Vagina (tissue), 2 donors: ENCODE data around the gene CETP.

Experiments used
- CTCF ChIP-seq, 3 experiments: fragments of 450-650 bp in 2 of 3; fragments of 200-600 bp in 1 of 3; sonication (generic) in 1 of 3; IDR thresholded peaks; one replicate each; pipeline ENCODE4 v1.5.1; 2017 to 2019; ENCODE audit warnings: antibody characterized with exemption in 3 of 3, mild to moderate bottlenecking in 2 of 3, moderate library complexity in 2 of 3
- POLR2A ChIP-seq, 2 donors: fragments of 450-650 bp; IDR thresholded peaks; one replicate each; pipeline ENCODE4 v1.6.1; 2017; ENCODE audit warnings: antibody characterized with exemption in 2 of 2, mild to moderate bottlenecking in 2 of 2, moderate library complexity in 2 of 2
- POLR2AphosphoS5 ChIP-seq, 2 donors: sonication (generic); formaldehyde crosslinking; IDR thresholded peaks; one replicate each; pipeline ENCODE4 v1.9.0; 2017; ENCODE audit warnings: antibody characterized with exemption in 2 of 2, mild to moderate bottlenecking in 2 of 2, low read depth in 1 of 2; ENCODE audit not compliant: insufficient read depth in 1 of 2

- TF ChIP-seq CTCF (IDR thresholded peaks at IDR 0.05) (no peak), POLR2AphosphoS5 (IDR thresholded peaks at IDR 0.05; ENCODE audit: insufficient read depth in 1 of 2, low read depth in 1 of 2) (no peak), POLR2A (IDR thresholded peaks at IDR 0.05) (no peak)
Measured at GRCh38 chr16:56980201-56980535, 18.4 kb downstream of the CETP start.
